H1 (cell line): ENCODE measurements around the gene CALM3. TPM values are rescaled to one million over a fixed set of nuclear protein-coding genes. Genes with fewer than 3 reads are reported as not detected.

Experiments used
- CTCF ChIA-PET: fragments of 300-600 bp; sonication (Branson Sonifier 250); formaldehyde crosslinking; loops from one replicate; lab custom pipeline; 2021; ENCODE audit not compliant: partially characterized antibody; lab: Charles Lee
- POLR2A ChIA-PET: fragments of 300-600 bp; sonication (Branson Sonifier 250); formaldehyde crosslinking; loops from one replicate; lab custom pipeline; 2021; ENCODE audit warnings: inconsistent platforms; ENCODE audit not compliant: partially characterized antibody; lab: Charles Lee
- DNase-seq, 2 experiments: peaks; one replicate each; pipeline versions ENCODE4 v3.0.0 to v3.0.0-alpha.2; 2010 to 2022; ENCODE audit warnings: low spot score in 2 of 2, low read depth in 1 of 2, mixed read lengths in 1 of 2
- FAIRE-seq: peaks from 2 replicates; lab custom pipeline; 2011; peaks lifted over from hg19 to GRCh38; lab: Jason Lieb, UNC
- H2AFZ ChIP-seq: 2 replicates; pipeline ENCODE4 v1.8.1; 2012; ENCODE audit warnings: low read length, inconsistent platforms
- H2AK5ac ChIP-seq: 2 replicates; pipeline ENCODE4 v1.6.1; 2013; ENCODE audit warnings: low read depth, low read length
- H2BK120ac ChIP-seq: replicated peaks from 2 replicates; pipeline ENCODE3; 2013; ENCODE audit warnings: low read depth, low read length, inconsistent platforms
- H2BK12ac ChIP-seq: 2 replicates; pipeline ENCODE4 v1.6.1; 2013; ENCODE audit warnings: low read depth, low read length
- H2BK15ac ChIP-seq: 2 replicates; pipeline ENCODE4 v1.6.1; 2013; ENCODE audit warnings: low read length
- H2BK20ac ChIP-seq: 2 replicates; pipeline ENCODE4 v1.6.1; 2013; ENCODE audit warnings: low read length
- H2BK5ac ChIP-seq: 2 replicates; pipeline ENCODE4 v1.6.1; 2013; ENCODE audit warnings: low read depth, low read length
- H3K14ac ChIP-seq: 2 replicates; pipeline ENCODE4 v1.6.1; 2013; ENCODE audit warnings: inconsistent platforms; ENCODE audit not compliant: insufficient read length
- H3K18ac ChIP-seq: 2 replicates; pipeline ENCODE4 v1.6.1; 2013; ENCODE audit warnings: low read length; ENCODE audit errors: extremely low read depth
- H3K23ac ChIP-seq: 2 replicates; pipeline ENCODE4 v1.6.1; 2013; ENCODE audit warnings: inconsistent platforms; ENCODE audit not compliant: insufficient read length
- H3K23me2 ChIP-seq: 2 replicates; pipeline ENCODE4 v1.6.1; 2013; ENCODE audit warnings: low read depth, low read length
- H3K27ac ChIP-seq: 2 replicates; pipeline ENCODE4 v1.6.1; 2011; ENCODE audit warnings: low read depth, low read length, inconsistent platforms
- H3K27me3 ChIP-seq, 4 experiments: replicated peaks in 1 of 4; 1 replicate in 1 of 4; 2 replicates in 3 of 4; pipeline versions ENCODE4 v1.6.1 to v1.8.1; 2011 to 2013; ENCODE audit warnings: low read length in 3 of 4, mild to moderate bottlenecking in 3 of 4, inconsistent platforms in 2 of 4, mixed read lengths in 2 of 4, moderate library complexity in 1 of 4; ENCODE audit not compliant: control insufficient read depth in 3 of 4, insufficient read depth in 3 of 4; ENCODE audit errors: extremely low read depth in 1 of 4
- H3K36me3 ChIP-seq, 4 experiments: 2 replicates each; pipeline versions ENCODE4 v1.6.1 to v1.8.1; 2011 to 2013; ENCODE audit warnings: mild to moderate bottlenecking in 4 of 4, low read length in 3 of 4, moderate library complexity in 2 of 4, control low read depth in 1 of 4, inconsistent platforms in 1 of 4; ENCODE audit not compliant: insufficient read depth in 4 of 4, control insufficient read depth in 2 of 4
- H3K4ac ChIP-seq: replicated peaks from 2 replicates; pipeline ENCODE3; 2013; ENCODE audit warnings: low read length, low read depth, mixed read lengths, inconsistent platforms; ENCODE audit not compliant: insufficient read length
- H3K4me1 ChIP-seq, 4 experiments: replicated peaks in 1 of 4; 1 replicate in 1 of 4; 2 replicates in 3 of 4; pipeline versions ENCODE4 v1.6.1 to v1.8.1; 2011 to 2013; ENCODE audit warnings: low read length in 3 of 4, inconsistent platforms in 2 of 4, mixed read lengths in 1 of 4; ENCODE audit not compliant: insufficient read depth in 4 of 4, control insufficient read depth in 3 of 4
- H3K4me2 ChIP-seq, 2 experiments: 2 replicates each; pipeline versions ENCODE4 v1.6.1 to v1.8.1; 2011 to 2013; ENCODE audit warnings: low read depth in 2 of 2, low read length in 2 of 2, control low read depth in 1 of 2, inconsistent platforms in 1 of 2, mild to moderate bottlenecking in 1 of 2; ENCODE audit not compliant: insufficient read depth in 1 of 2
- H3K4me3 ChIP-seq, 4 experiments: fragments of 200-600, 300-600 bp in 1 of 4; sonication (generic), shearing (Covaris generic), sonication (Bioruptor Twin) in 1 of 4; 2 replicates each; pipeline versions ENCODE4 v1.5.1 to v1.8.1; 2011 to 2016; ENCODE audit warnings: low read length in 4 of 4, low read depth in 3 of 4, control low read depth in 2 of 4, inconsistent platforms in 2 of 4, mild to moderate bottlenecking in 2 of 4, mixed read lengths in 1 of 4, moderate library complexity in 1 of 4; ENCODE audit not compliant: insufficient read depth in 2 of 4; ENCODE audit errors: extremely low read depth in 1 of 4
- H3K56ac ChIP-seq: replicated peaks from 2 replicates; pipeline ENCODE3; 2013; ENCODE audit warnings: low read depth, mild to moderate bottlenecking, mixed read lengths, low read length, inconsistent platforms; ENCODE audit not compliant: insufficient read length
- H3K79me1 ChIP-seq: 2 replicates; pipeline ENCODE4 v1.6.1; 2013; ENCODE audit warnings: low read depth, low read length, control low read depth
- H3K79me2 ChIP-seq, 2 experiments: 2 replicates each; pipeline versions ENCODE4 v1.6.1 to v1.8.1; 2012 to 2013; ENCODE audit warnings: low read length in 2 of 2, mild to moderate bottlenecking in 2 of 2, inconsistent platforms in 1 of 2; ENCODE audit not compliant: insufficient read depth in 2 of 2, control insufficient read depth in 1 of 2
- H3K9ac ChIP-seq, 4 experiments: replicated peaks in 1 of 4; 1 replicate in 1 of 4; 2 replicates in 3 of 4; pipeline versions ENCODE4 v1.6.1 to v1.8.1; 2011 to 2013; ENCODE audit warnings: low read depth in 3 of 4, low read length in 3 of 4, control low read depth in 2 of 4, mild to moderate bottlenecking in 2 of 4, moderate library complexity in 2 of 4, inconsistent platforms in 1 of 4; ENCODE audit errors: extremely low read depth in 1 of 4
- H3K9me3 ChIP-seq, 2 experiments: 2 replicates each; pipeline versions ENCODE4 v1.6.1 to v1.8.1; 2012 to 2013; ENCODE audit warnings: mild to moderate bottlenecking in 2 of 2, moderate library complexity in 2 of 2, control low read depth in 1 of 2, inconsistent platforms in 1 of 2, low read depth in 1 of 2, low read length in 1 of 2, mixed read lengths in 1 of 2; ENCODE audit not compliant: insufficient read depth in 2 of 2
- H4K20me1 ChIP-seq, 2 experiments: replicated peaks in 1 of 2; 2 replicates each; pipeline versions ENCODE3 to v1.8.1; 2011 to 2013; ENCODE audit warnings: inconsistent platforms in 2 of 2, low read length in 2 of 2, mild to moderate bottlenecking in 1 of 2; ENCODE audit not compliant: insufficient read depth in 2 of 2, control insufficient read depth in 1 of 2
- H4K5ac ChIP-seq: 2 replicates; pipeline ENCODE4 v1.6.1; 2013; ENCODE audit warnings: low read length, low read depth, mixed read lengths, inconsistent platforms; ENCODE audit not compliant: insufficient read length
- H4K8ac ChIP-seq: 2 replicates; pipeline ENCODE4 v1.8.0; 2013; ENCODE audit warnings: mild to moderate bottlenecking, moderate library complexity, low read length, inconsistent platforms; ENCODE audit not compliant: insufficient read depth; ENCODE audit errors: extremely low read depth
- H4K91ac ChIP-seq: replicated peaks from 2 replicates; pipeline ENCODE3; 2013; ENCODE audit warnings: low read length, mixed read lengths, inconsistent platforms; ENCODE audit not compliant: insufficient read length
- CBX5 ChIP-seq: fragments of 300-800, 300-1000 bp; sonication (generic); IDR thresholded peaks from 2 replicates; pipeline ENCODE4 v1.7.1; 2016; ENCODE audit warnings: antibody characterized with exemption, low read length, low read depth
- EZH2 ChIP-seq: fragments of 200-600 bp; sonication (generic); IDR thresholded peaks from 2 replicates; pipeline ENCODE4 v1.7.1; 2012; ENCODE audit warnings: low read depth, mild to moderate bottlenecking, moderate library complexity, low read length, inconsistent platforms; ENCODE audit not compliant: severe bottlenecking
- GTF2F1 ChIP-seq: IDR thresholded peaks from 2 replicates; pipeline ENCODE4 v1.6.1; 2012; ENCODE audit warnings: low read depth, low read length, improper control_type of control experiment, borderline replicate concordance
- MAFK ChIP-seq: IDR thresholded peaks from 2 replicates; pipeline ENCODE4 v1.6.1; 2012; ENCODE audit warnings: low read depth, mild to moderate bottlenecking, improper control_type of control experiment, low read length
- SP4 ChIP-seq: IDR thresholded peaks from 2 replicates; pipeline ENCODE4 v1.6.1; 2012; ENCODE audit warnings: low read length, inconsistent platforms
- YY1 ChIP-seq: IDR thresholded peaks from 2 replicates; pipeline ENCODE4 v1.6.1; 2011; ENCODE audit warnings: low read depth, mild to moderate bottlenecking, low read length
- WGBS, 2 experiments: shearing (Covaris generic) in 1 of 2; methylation state at CpG; one replicate each; pipeline versions ENCODE4 v1.1.6 to v1.1.7; 2013 to 2015; ENCODE audit warnings: low lambda C conversion rate in 2 of 2, mixed read lengths in 2 of 2, inconsistent platforms in 1 of 2, low coverage in 1 of 2, missing lambda C conversion rate in 1 of 2; ENCODE audit not compliant: insufficient replicate concordance in 2 of 2, insufficient coverage in 1 of 2, insufficient read length in 1 of 2; ENCODE audit errors: extremely low coverage in 1 of 2, missing lambda C conversion rate in 1 of 2; 5-methylcytosine and 5-hydroxymethylcytosine counted together
- polyA plus RNA-seq, 7 experiments: library from polyadenylated mRNA; depleted of rRNA in 3 of 7; stranded (reverse) in 5 of 7; unstranded in 2 of 7; fragments of >200 nt in 5 of 7; fragments of 200-250 nt in 2 of 7; gene quantifications; 1 replicate in 5 of 7; 2 replicates in 1 of 7; 4 replicates in 1 of 7; pipeline versions ENCODE4 v1.2.1 to v1.2.3, GENCODE V29; 2011 to 2013; ENCODE audit warnings: missing spikeins in 2 of 7, mixed read lengths in 2 of 7
- total RNA-seq: library from RNA; stranded (reverse); fragmentation: NEBNext Ultra II Directional; extraction: Animal tissue kit (Norgen Biotek cat#: 25700); gene quantifications from 2 replicates; pipeline ENCODE4 v1.2.1, GENCODE V29; 2021
- TF ChIP-seq, protein P1 (sequence below): IDR thresholded peaks from 2 replicates; pipeline ENCODE4 v1.6.1; 2011; ENCODE audit warnings: low read depth, mild to moderate bottlenecking, low read length; ENCODE audit not compliant: insufficient read depth

The CALM3 gene
- total and polyA plus RNA-seq, 2 of the 8 experiments (the other 6 are each of a cell fraction or from before 2014, with no cell fraction given): 315 to 326 TPM

GRCh38 chr19:46554161-46554560, 47.0 kb upstream of the CALM3 start:
- no peak overlapping the region for H2BK20ac ChIP-seq
- FAIRE-seq: no peak
- no peak overlapping the region for H2AK5ac ChIP-seq
- H4K91ac ChIP-seq: no peak overlapping the region
- H3K4me2 ChIP-seq: no peak overlapping the region
- no peak for DNase-seq
- H2BK5ac ChIP-seq: no peak overlapping the region
- H3K36me3 ChIP-seq: no peaks in the 10 kb centered on the region
- H3K4ac ChIP-seq: no peak overlapping the region
- H3K27ac ChIP-seq: no peak overlapping the region
- no peak overlapping the region for H3K14ac ChIP-seq
- CTCF ChIA-PET: interaction anchor here (1.0 to 1.1 kb wide), 2 partner anchors 21 to 38 kb away, joined by 3 read pairs; no protein-coding TSS in a partner anchor
- peaks cover 6 to 7% of the 10 kb centered on the region in 2 experiments; a peak in 2 of 4 replicates for H3K9me3 ChIP-seq
- 81% methylated on average over 1 of the region's 1 CpG; no CpG with 5 or more reads in 1 of the 2 experiments for WGBS, 2 experiments
- no peaks in the 10 kb centered on the region for H3K79me1 ChIP-seq
- no peak overlapping the region for H2BK120ac ChIP-seq
- H3K4me1 ChIP-seq: no peaks in the 10 kb centered on the region
- H3K4me3 ChIP-seq: no peak overlapping the region
- POLR2A ChIA-PET: no interaction called here
- no peak overlapping the region for H4K8ac ChIP-seq
- no peak overlapping the region for H2BK15ac ChIP-seq
- no peak overlapping the region for H2BK12ac ChIP-seq
- TF ChIP-seq, protein P1, sequence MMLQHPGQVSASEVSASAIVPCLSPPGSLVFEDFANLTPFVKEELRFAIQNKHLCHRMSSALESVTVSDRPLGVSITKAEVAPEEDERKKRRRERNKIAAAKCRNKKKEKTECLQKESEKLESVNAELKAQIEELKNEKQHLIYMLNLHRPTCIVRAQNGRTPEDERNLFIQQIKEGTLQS: no peak
- no peak for TF ChIP-seq CBX5
- TF ChIP-seq EZH2: no peak
- no peak for TF ChIP-seq YY1
- TF ChIP-seq GTF2F1: no peak
- no peak for TF ChIP-seq SP4
- TF ChIP-seq MAFK: no peak
- TF ChIP-seq, all 59 proteins: peak for 0
- Histone ChIP-seq H4K20me1 (no peaks in the 10 kb centered on the region), H3K9ac (no peak overlapping the region), H3K23ac (no peak overlapping the region), H3K56ac (no peak overlapping the region), H2AFZ (no peak overlapping the region), H3K27me3 (no peaks in the 10 kb centered on the region), H3K23me2 (no peaks in the 10 kb centered on the region), H3K79me2 (no peaks in the 10 kb centered on the region), H3K18ac (no peak overlapping the region), H4K5ac (no peak overlapping the region)
